ENCODE results near the gene SPN. TPM values are rescaled to one million over a fixed set of nuclear protein-coding genes. Genes with fewer than 3 reads are reported as not detected.
"Not testable (repeated sequence)": the region's sequence is repeated elsewhere in the genome, so short reads cannot be mapped to it uniquely, and the experiment has no call there.

SPN gene
- total RNA-seq, 4 donors from 2014 or later: 4.0 to 5.7 (median 4.7) TPM

- no peak for DNase-seq (ENCODE audit: low spot score in 2 of 2)
- no peak for TF ChIP-seq POLR2A (IDR thresholded peaks at IDR 0.05)
- TF ChIP-seq, protein P1, sequence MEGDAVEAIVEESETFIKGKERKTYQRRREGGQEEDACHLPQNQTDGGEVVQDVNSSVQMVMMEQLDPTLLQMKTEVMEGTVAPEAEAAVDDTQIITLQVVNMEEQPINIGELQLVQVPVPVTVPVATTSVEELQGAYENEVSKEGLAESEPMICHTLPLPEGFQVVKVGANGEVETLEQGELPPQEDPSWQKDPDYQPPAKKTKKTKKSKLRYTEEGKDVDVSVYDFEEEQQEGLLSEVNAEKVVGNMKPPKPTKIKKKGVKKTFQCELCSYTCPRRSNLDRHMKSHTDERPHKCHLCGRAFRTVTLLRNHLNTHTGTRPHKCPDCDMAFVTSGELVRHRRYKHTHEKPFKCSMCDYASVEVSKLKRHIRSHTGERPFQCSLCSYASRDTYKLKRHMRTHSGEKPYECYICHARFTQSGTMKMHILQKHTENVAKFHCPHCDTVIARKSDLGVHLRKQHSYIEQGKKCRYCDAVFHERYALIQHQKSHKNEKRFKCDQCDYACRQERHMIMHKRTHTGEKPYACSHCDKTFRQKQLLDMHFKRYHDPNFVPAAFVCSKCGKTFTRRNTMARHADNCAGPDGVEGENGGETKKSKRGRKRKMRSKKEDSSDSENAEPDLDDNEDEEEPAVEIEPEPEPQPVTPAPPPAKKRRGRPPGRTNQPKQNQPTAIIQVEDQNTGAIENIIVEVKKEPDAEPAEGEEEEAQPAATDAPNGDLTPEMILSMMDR (IDR thresholded peaks at IDR 0.05): no peak
- intact Hi-C loops (cut with DNase I; ENCODE audit: low total_unique reads): no loop called here
- 67 to 76% methylated on average over 12 of the region's 12 CpGs for WGBS, 2 donors
- H3K4me3 ChIP-seq (ENCODE audit: low read depth, poor library complexity, severe bottlenecking): no peak overlapping the region
Observed at GRCh38 chr16:29653471-29653870, 9.6 kb upstream of the SPN start.

- DNase-seq (ENCODE audit: low spot score in 2 of 2); H3K4me3 ChIP-seq (ENCODE audit: low read depth, poor library complexity, severe bottlenecking); intact Hi-C loops (cut with DNase I; ENCODE audit: low total_unique reads): not testable (repeated sequence)
- 90% methylated on average over 7 of the region's 7 CpGs for WGBS, 2 donors
Observed at GRCh38 chr16:29653890-29654289, 9.2 kb upstream of the SPN start.

DNA sequence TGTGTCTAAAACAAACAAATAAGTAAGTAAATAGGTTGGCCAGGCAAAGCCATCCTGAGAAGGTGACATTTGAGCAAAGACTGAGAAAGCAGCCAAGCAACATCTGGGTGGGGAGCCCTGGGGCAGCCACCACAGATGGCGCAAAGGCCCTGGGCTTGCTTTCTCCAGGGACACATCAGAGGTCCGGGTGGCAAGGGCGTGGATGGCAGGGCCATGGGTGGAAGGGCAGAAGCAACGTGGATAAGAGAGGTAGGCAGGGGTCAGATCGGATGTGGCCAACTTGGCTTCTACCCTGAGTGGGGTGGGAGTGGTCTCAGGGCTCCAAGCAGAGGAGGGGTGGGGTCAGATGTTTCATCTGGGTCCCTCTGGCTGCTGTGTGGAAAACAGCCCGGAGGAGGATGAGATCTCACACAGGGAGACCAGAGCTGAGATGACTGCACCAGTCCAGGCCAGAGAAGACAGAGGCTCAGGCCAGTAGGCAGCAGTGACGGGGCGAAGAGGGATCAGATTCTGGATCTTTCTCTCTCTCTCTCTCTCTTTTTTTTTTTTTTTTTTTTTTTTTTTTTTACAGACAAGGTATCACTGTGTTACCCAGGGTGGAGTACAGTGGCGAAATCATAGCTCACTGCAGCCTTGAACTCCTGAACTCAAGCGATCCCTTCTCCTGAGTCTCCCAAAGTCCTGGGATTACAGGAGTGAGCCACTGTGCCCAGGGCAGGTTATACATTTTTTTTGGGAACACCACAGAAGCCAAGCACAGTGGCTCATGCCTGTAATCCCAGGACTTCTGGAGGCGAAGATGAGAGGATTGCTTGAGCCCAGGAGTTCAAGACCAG is 6.1 kb upstream of the SPN start:
- WGBS, 2 donors: 74 to 77% methylated on average over 11 of the region's 11 CpGs
- intact Hi-C loops (cut with DNase I; ENCODE audit: low total_unique reads): no loop called here
- H3K4me3 ChIP-seq (ENCODE audit: low read depth, poor library complexity, severe bottlenecking): no peak overlapping the region
- no peak for TF ChIP-seq POLR2A (IDR thresholded peaks at IDR 0.05)
- TF ChIP-seq, protein P1 (IDR thresholded peaks at IDR 0.05): no peak
- no peak for DNase-seq (ENCODE audit: low spot score in 2 of 2)

DNA sequence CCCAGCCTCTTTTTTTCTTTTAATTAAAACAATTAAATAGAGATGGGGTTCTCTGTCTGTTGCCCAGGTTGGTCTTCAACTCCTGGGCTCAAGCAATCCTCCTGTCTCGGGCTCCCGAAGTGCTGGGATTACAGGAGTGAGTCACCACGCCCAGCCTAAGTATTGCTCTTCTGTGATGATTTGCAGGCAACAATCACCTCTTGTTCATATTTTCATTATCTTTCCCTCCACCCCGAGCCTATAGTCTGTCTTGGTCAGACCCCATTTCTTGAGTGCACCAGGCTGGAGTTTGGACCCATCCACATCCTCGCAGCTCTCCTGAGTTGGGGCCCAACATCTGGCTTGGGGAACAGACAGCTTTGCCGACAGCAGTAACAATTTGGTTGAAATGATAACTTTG is 4.3 kb upstream of the SPN start:
- intact Hi-C loops (cut with DNase I; ENCODE audit: low total_unique reads): no loop called here
- TF ChIP-seq POLR2A (IDR thresholded peaks at IDR 0.05): no peak
- TF ChIP-seq, protein P1 (IDR thresholded peaks at IDR 0.05): no peak
- no peak for DNase-seq (ENCODE audit: low spot score in 2 of 2)
- WGBS, 2 donors: 72 to 77% methylated on average over 6 of the region's 6 CpGs
- H3K4me3 ChIP-seq (ENCODE audit: low read depth, poor library complexity, severe bottlenecking): no peak overlapping the region

- no peak for TF ChIP-seq POLR2A (IDR thresholded peaks at IDR 0.05)
- DNase-seq (ENCODE audit: low spot score in 2 of 2): no peak
- 73 to 75% methylated on average over 17 of the region's 17 CpGs for WGBS, 2 donors
- intact Hi-C loops (cut with DNase I; ENCODE audit: low total_unique reads): no loop called here
- no peak overlapping the region for H3K4me3 ChIP-seq (ENCODE audit: low read depth, poor library complexity, severe bottlenecking)
Observed at GRCh38 chr16:29662000-29662728, 883 bp upstream of the SPN start.

DNA sequence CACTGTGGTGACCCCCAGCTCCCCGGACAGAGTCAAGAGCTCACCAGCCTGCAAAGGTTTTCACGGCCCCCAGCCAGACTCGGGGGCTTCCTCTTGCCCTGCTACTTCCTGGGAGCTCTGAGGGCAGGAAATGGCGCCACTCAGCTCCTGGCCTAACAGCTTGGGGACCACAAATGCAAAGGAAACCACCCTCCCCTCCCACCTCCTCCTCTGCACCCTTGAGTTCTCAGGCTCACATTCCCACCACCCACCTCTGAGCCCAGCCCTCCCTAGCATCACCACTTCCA is 375 bp upstream of the SPN start:
- TF ChIP-seq POLR2A (IDR thresholded peaks at IDR 0.05): no peak
- TF ChIP-seq, protein P1 (IDR thresholded peaks at IDR 0.05): no peak
- 61 to 69% methylated on average over 4 of the region's 4 CpGs for WGBS, 2 donors
- DNase-seq (ENCODE audit: low spot score in 2 of 2): no peak
- H3K4me3 ChIP-seq (ENCODE audit: low read depth, poor library complexity, severe bottlenecking): no peak overlapping the region
- intact Hi-C loops (cut with DNase I; ENCODE audit: low total_unique reads): no loop called here

- H3K4me3 ChIP-seq (ENCODE audit: low read depth, poor library complexity, severe bottlenecking): no peak overlapping the region
- intact Hi-C loops (cut with DNase I; ENCODE audit: low total_unique reads): no loop called here
- no peak for TF ChIP-seq POLR2A (IDR thresholded peaks at IDR 0.05)
- TF ChIP-seq, protein P1 (IDR thresholded peaks at IDR 0.05): no peak
- DNase-seq (ENCODE audit: low spot score in 2 of 2): no peak
- 62 to 80% methylated on average over 3 of the region's 3 CpGs for WGBS, 2 donors
Observed at GRCh38 chr16:29663807-29664090, 702 bp downstream of the SPN start.
